SK-N-SH treated with all-trans-retinoic acid at 6 μM for 48 hours (cell line): ENCODE results near the gene ABHD17C.
"Not testable (repeated sequence)": the region's sequence is repeated elsewhere in the genome, so short reads cannot be mapped to it uniquely, and the experiment has no call there.

ENCODE experiments used
- ATAC-seq: fragments of 200-7000 bp; cut with Tn5 transposase; 3 replicates; pipeline ENCODE4 v1.9.1; 2020; ENCODE audit warnings: mild to moderate bottlenecking, moderate library complexity
- ARNTL ChIP-seq: fragments of 450-650 bp; formaldehyde crosslinking; IDR thresholded peaks from 2 replicates; pipeline ENCODE4 v1.5.0; 2020; ENCODE audit warnings: low read depth, mild to moderate bottlenecking, moderate library complexity, borderline replicate concordance
- CREB5 ChIP-seq: fragments of 250-450 bp; sonication (Bioruptor Pico); IDR thresholded peaks from 2 replicates; pipeline ENCODE4 v1.5.1; 2020; ENCODE audit warnings: low read depth, mild to moderate bottlenecking, moderate library complexity
- CSDC2 ChIP-seq: fragments of 250-450 bp; sonication (Bioruptor Pico); IDR thresholded peaks from 2 replicates; pipeline ENCODE4 v1.5.0; 2020; ENCODE audit warnings: mild to moderate bottlenecking, moderate library complexity
- GLIS3 ChIP-seq: fragments of 250-450 bp; sonication (Bioruptor Pico); IDR thresholded peaks from 2 replicates; pipeline ENCODE4 v1.5.0; 2020; ENCODE audit warnings: mild to moderate bottlenecking, moderate library complexity
- ISL1 ChIP-seq: fragments of 250-450 bp; sonication (Bioruptor Pico); IDR thresholded peaks from 2 replicates; pipeline ENCODE4 v2.1.2; 2022; ENCODE audit warnings: mild to moderate bottlenecking, moderate library complexity
- OSR1 ChIP-seq: fragments of 250-450 bp; sonication (Bioruptor Pico); IDR thresholded peaks from 2 replicates; pipeline ENCODE4 v1.8.0; 2022; ENCODE audit warnings: moderate library complexity, mild to moderate bottlenecking, inconsistent platforms
- PATZ1 ChIP-seq: fragments of 250-450 bp; sonication (Bioruptor Pico); IDR thresholded peaks from 2 replicates; pipeline ENCODE4 v1.8.0; 2020; ENCODE audit warnings: mild to moderate bottlenecking, moderate library complexity, borderline replicate concordance
- PPARA ChIP-seq: fragments of 250-450 bp; sonication (Bioruptor Pico); IDR thresholded peaks from 2 replicates; pipeline ENCODE4 v1.5.0; 2020; ENCODE audit warnings: mild to moderate bottlenecking, borderline replicate concordance
- TOX ChIP-seq: fragments of 250-450 bp; sonication (Bioruptor Pico); IDR thresholded peaks from 2 replicates; pipeline ENCODE4 v1.8.0; 2021; ENCODE audit warnings: mild to moderate bottlenecking, moderate library complexity, borderline replicate concordance
- TSHZ2 ChIP-seq: fragments of 250-450 bp; sonication (Bioruptor Pico); IDR thresholded peaks from 2 replicates; pipeline ENCODE4 v1.5.0; 2020; ENCODE audit warnings: mild to moderate bottlenecking, moderate library complexity
- ZC3H10 ChIP-seq: fragments of 250-450 bp; sonication (Bioruptor Pico); IDR thresholded peaks from 2 replicates; pipeline ENCODE4 v1.5.1; 2021; ENCODE audit warnings: mild to moderate bottlenecking, moderate library complexity
- ZFP30 ChIP-seq: fragments of 450-650 bp; formaldehyde crosslinking; IDR thresholded peaks from 2 replicates; pipeline ENCODE4 v1.5.0; 2022; ENCODE audit warnings: mild to moderate bottlenecking, moderate library complexity
- ZNF565 ChIP-seq: fragments of 450-650 bp; formaldehyde crosslinking; conservative IDR thresholded peaks from 2 replicates; pipeline ENCODE4 v1.5.0; 2020; ENCODE audit warnings: low read depth, mild to moderate bottlenecking, moderate library complexity
- TF ChIP-seq, protein P1 (sequence below): fragments of 250-450 bp; sonication (Bioruptor Pico); IDR thresholded peaks from 2 replicates; pipeline ENCODE4 v1.8.0; 2021; ENCODE audit warnings: low read depth, mild to moderate bottlenecking, moderate library complexity, borderline replicate concordance

The ABHD17C gene

DNA sequence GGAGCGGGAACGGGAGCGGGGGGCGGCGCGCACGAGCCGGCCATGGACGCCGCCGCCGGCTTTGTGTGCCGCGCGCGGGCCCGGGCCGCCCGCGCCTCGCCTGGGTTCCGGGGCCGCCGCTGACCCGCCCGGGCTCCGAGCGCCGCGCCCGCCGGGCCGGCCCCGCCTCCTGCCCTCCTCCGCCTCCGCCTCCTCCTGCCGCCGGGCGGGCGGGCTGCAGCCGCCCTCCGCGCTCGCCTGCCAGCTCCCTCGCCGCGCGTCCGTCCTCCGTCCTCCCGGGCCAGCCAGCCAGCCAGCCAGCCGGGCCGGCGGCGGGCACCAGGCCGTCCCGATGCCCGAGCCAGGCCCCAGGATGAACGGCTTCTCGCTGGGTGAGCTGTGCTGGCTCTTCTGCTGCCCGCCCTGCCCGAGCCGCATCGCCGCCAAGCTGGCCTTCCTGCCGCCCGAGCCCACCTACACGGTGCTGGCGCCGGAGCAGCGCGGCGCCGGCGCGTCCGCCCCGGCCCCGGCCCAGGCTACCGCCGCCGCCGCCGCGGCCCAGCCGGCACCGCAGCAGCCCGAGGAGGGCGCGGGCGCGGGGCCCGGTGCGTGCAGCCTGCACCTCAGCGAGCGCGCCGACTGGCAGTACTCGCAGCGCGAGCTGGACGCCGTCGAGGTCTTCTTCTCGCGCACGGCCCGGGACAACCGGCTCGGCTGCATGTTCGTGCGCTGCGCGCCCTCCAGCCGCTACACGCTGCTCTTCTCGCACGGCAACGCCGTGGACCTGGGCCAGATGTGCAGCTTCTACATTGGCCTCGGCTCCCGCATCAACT lies at the start of gene ABHD17C:
ABHD17C (plus strand) TSS at position 212 of the 812 bp plus-strand sequence; CDS start at position 332, 120 bp downstream.
- ATAC-seq, result peak; percentile 69
- TF ChIP-seq, protein P1, sequence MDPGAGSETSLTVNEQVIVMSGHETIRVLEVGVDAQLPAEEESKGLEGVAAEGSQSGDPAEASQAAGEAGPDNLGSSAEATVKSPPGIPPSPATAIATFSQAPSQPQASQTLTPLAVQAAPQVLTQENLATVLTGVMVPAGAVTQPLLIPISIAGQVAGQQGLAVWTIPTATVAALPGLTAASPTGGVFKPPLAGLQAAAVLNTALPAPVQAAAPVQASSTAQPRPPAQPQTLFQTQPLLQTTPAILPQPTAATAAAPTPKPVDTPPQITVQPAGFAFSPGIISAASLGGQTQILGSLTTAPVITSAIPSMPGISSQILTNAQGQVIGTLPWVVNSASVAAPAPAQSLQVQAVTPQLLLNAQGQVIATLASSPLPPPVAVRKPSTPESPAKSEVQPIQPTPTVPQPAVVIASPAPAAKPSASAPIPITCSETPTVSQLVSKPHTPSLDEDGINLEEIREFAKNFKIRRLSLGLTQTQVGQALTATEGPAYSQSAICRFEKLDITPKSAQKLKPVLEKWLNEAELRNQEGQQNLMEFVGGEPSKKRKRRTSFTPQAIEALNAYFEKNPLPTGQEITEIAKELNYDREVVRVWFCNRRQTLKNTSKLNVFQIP (CRISPR knock-in tag), result no peak
- TF ChIP-seq PATZ1, result no peak
- no peak for TF ChIP-seq OSR1 (CRISPR knock-in tag)
- TF ChIP-seq ISL1 (CRISPR knock-in tag), result no peak
- TF ChIP-seq PPARA (CRISPR knock-in tag), result no peak

GRCh38 chr15:80645494-80646065 lies 49.5 kb upstream of the ABHD17C start:
- ATAC-seq, result no peak
- TF ChIP-seq ISL1 (CRISPR knock-in tag), result 0 out of 2 replicates have a peak, but pooled peaks have one; percentile 11
- TF ChIP-seq PATZ1, result no peak

DNA sequence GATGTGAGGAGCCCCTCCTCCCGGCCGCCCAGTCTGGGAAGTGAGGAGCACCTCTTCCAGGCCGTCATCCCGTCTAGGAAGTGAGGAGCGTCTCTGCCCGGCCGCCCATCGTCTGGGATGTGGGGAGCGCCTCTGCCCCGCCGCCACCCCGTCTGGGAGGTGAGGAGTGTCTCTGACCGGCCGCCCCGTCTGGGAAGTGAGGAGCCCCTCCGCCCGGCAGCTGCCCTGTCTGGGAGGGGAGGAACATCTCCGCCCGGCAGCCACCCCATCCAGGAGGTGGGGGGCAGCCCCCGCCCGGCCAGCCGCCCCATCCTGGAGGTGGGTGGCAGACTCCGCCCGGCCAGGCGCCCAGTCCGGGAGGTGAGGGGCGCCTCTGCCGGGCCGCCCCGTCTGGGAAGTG lies 47.7 kb upstream of the ABHD17C start:
- ATAC-seq, result not testable (repeated sequence)

DNA sequence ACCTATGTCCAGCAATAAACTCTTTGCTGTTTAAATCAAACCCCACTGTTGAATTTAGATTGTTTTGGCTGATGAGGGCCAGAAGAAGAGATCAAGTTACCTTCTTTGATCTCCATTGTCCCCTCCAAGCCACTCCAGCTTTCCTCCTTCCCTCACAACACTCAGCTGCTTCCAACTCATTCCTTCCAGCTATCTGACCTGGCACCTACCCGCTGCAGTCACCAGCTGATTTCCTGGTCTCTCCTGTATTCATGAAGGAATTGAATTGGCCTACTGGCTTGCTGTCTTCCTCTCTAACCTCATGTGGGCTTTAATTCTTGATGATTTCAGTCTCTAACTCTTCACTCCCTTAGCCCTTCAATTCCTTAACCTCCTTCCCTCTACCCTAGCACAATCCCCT lies 40.8 kb upstream of the ABHD17C start:
- no peak for TF ChIP-seq ZC3H10 (CRISPR knock-in tag)
- TF ChIP-seq ZNF565 (CRISPR knock-in tag), result no peak
- TF ChIP-seq ZFP30, result no peak
- no peak for TF ChIP-seq ARNTL (CRISPR knock-in tag)
- no peak for TF ChIP-seq GLIS3
- no peak for TF ChIP-seq TOX (CRISPR knock-in tag)
- TF ChIP-seq, protein P1 (CRISPR knock-in tag), result no peak

DNA sequence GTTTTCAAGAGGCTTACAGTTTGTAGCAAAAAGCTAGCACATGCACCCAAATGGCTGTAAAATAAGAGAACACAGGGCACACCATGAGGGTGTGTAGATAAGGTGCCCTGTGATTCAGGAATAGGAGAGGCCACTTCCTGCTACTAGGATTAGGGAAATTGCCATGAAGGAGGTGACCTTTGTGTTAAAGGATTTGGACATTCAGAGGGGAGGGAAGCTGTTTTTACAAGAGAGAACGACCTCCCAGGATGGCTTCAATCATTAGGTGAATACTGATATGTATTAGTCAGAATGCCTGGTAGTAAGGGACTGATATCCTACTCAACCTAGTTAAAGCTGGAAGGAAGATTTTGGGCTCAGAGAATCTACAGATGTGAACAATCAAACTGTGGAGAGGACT lies 35.7 kb upstream of the ABHD17C start:
- ATAC-seq, result no peak
- TF ChIP-seq PATZ1 (no peak), TSHZ2 (CRISPR knock-in tag) (no peak), CSDC2 (CRISPR knock-in tag) (no peak), CREB5 (CRISPR knock-in tag) (no peak)

More for the DNA sequence above, 40.8 kb upstream of the ABHD17C start:
- ATAC-seq, result no peak
